Activated CD4-positive, alpha-beta memory T cell treated with anti-CD3 and anti-CD28 coated beads for 36 hours (primary cell): ENCODE data around the gene PKD1L1. TPM values are rescaled to one million over a fixed set of nuclear protein-coding genes. Genes with fewer than 3 reads are reported as not detected.

ENCODE experiments used
- total RNA-seq, 2 experiments: library from RNA; stranded (reverse); gene quantifications; one replicate each; pipeline ENCODE4 v1.2.3, GENCODE V29; 2021

PKD1L1 gene
- total RNA-seq, 2 experiments from 2014 or later = 0.17 to 0.19 TPM

Other genes starting within 250 kb of the PKD1L1 start
- gene HUS1, start 31.1 kb upstream of the PKD1L1 start, total RNA-seq = 10 to 100 TPM; 38.6 to 38.9 TPM
- gene SUN3, start 80.6 kb upstream of the PKD1L1 start, total RNA-seq = not detected
- under 1 TPM; 0.71 to 0.90 TPM for gene C7orf57, start 87.1 kb upstream of the PKD1L1 start, total RNA-seq
- gene UPP1, start 140.8 kb upstream of the PKD1L1 start, total RNA-seq = 100 to 1,000 TPM; 115 to 121 TPM
- not detected for gene ABCA13, start 223.0 kb upstream of the PKD1L1 start, total RNA-seq